K562 (cell line): Measurements from ENCODE around the gene TRMT112. TPM values are rescaled to one million over a fixed set of nuclear protein-coding genes. Genes with fewer than 3 reads are reported as not detected.

Experiments
- CTCF ChIP-seq, 3 experiments: IDR thresholded peaks in 2 of 3; conservative IDR thresholded peaks in 1 of 3; 2 replicates each; pipeline ENCODE4 v1.5.1; 2011 to 2012; ENCODE audit warnings: low read length in 3 of 3, mild to moderate bottlenecking in 3 of 3, control low read depth in 2 of 3, improper control_type of control experiment in 1 of 3, inconsistent platforms in 1 of 3, low read depth in 1 of 3, mixed read lengths in 1 of 3, moderate library complexity in 1 of 3; ENCODE audit not compliant: insufficient read depth in 2 of 3
- EP300 ChIP-seq: IDR thresholded peaks from 2 replicates; pipeline ENCODE4 v1.6.1; 2012; ENCODE audit warnings: low read length, improper control_type of control experiment
- ETV1 ChIP-seq: fragments of 450-650 bp; conservative IDR thresholded peaks from 2 replicates; pipeline ENCODE4 v1.6.1; 2016; ENCODE audit warnings: missing genetic modification characterization, control low read depth, low read depth, missing compliant biosample characterization
- FIP1L1 ChIP-seq: fragments of 200-400 bp; formaldehyde crosslinking; IDR thresholded peaks from 2 replicates; pipeline ENCODE4 v1.6.1; 2018; ENCODE audit warnings: mild to moderate bottlenecking, low read depth, low read length; ENCODE audit not compliant: poor library complexity, severe bottlenecking
- POLR2AphosphoS5 ChIP-seq: IDR thresholded peaks from 2 replicates; pipeline ENCODE4 v1.6.1; 2011; ENCODE audit warnings: mild to moderate bottlenecking, low read depth, low read length, moderate library complexity; ENCODE audit not compliant: control insufficient read depth, insufficient read depth
- SPI1 ChIP-seq: IDR thresholded peaks from 2 replicates; pipeline ENCODE4 v1.6.1; 2011; ENCODE audit warnings: low read depth, low read length, control low read depth, borderline replicate concordance
- SUPT5H ChIP-seq: fragments of 450-650 bp; IDR thresholded peaks from 2 replicates; pipeline ENCODE4 v1.6.1; 2016
- TARDBP ChIP-seq: fragments of 450-650 bp; IDR thresholded peaks from 2 replicates; pipeline ENCODE4 v1.6.1; 2016
- TFAP4 ChIP-seq: sonication (generic); formaldehyde crosslinking; IDR thresholded peaks from 2 replicates; pipeline ENCODE4 v1.8.0; 2022; ENCODE audit warnings: missing genetic modification reagents, mild to moderate bottlenecking, moderate library complexity, borderline replicate concordance
- ZNF263 ChIP-seq: sonication (generic); formaldehyde crosslinking; IDR thresholded peaks from 2 replicates; pipeline ENCODE4 v1.8.0; 2022; ENCODE audit warnings: mild to moderate bottlenecking, missing genetic modification reagents, borderline replicate concordance
- ZNF407 ChIP-seq: fragments of 450-650 bp; IDR thresholded peaks from 2 replicates; pipeline ENCODE4 v1.6.1; 2016; ENCODE audit warnings: low read depth
- polyA plus RNA-seq, 8 experiments: library from polyadenylated mRNA; depleted of rRNA in 4 of 8; stranded (reverse) in 5 of 8; unstranded in 3 of 8; fragments of >200 nt; fragmentation: Nextera tagmentation in 2 of 8; fragmentation: Illumina TruSeq in 1 of 8; extraction: Ambion mirVana in 2 of 8; extraction: Trizol in 1 of 8; gene quantifications; 2 replicates each; pipeline versions ENCODE4 v1.2.1 to v1.2.3, GENCODE V29; 2011 to 2014; ENCODE audit warnings: inconsistent platforms in 1 of 8, missing spikeins in 1 of 8
- total RNA-seq, 7 experiments: library from RNA; depleted of rRNA in 6 of 7; stranded (reverse); fragments of >200 nt in 6 of 7; fragmentation: Illumina TruSeq in 2 of 7; extraction: Trizol in 2 of 7; gene quantifications; 2 replicates each; pipeline versions ENCODE4 v1.2.1 to v1.2.3, GENCODE V29; 2011 to 2021; ENCODE audit warnings: low replicate concordance in 1 of 7
- TF ChIP-seq, protein P1 (sequence below): fragments of 250-450 bp; sonication (Bioruptor Pico); IDR thresholded peaks from 2 replicates; pipeline ENCODE4 v1.5.0; 2021

The TRMT112 gene
- total and polyA plus RNA-seq, 9 of the 15 experiments (the other 6 are each of a cell fraction or from before 2014, with no cell fraction given): 162 to 444 (median 300) TPM

GRCh38 chr11:64355078-64355940, 38.0 kb upstream of the TRMT112 start (continued):
- no peak for TF ChIP-seq ZNF407
- TF ChIP-seq TARDBP: no peak
- peak; percentile 71; the same call in 1 of the 2 replicates for TF ChIP-seq SPI1
- TF ChIP-seq FIP1L1: no peak
- TF ChIP-seq POLR2AphosphoS5: 0 out of 2 replicates have a peak, but pooled peaks have one; percentile 29
- TF ChIP-seq, protein P1, sequence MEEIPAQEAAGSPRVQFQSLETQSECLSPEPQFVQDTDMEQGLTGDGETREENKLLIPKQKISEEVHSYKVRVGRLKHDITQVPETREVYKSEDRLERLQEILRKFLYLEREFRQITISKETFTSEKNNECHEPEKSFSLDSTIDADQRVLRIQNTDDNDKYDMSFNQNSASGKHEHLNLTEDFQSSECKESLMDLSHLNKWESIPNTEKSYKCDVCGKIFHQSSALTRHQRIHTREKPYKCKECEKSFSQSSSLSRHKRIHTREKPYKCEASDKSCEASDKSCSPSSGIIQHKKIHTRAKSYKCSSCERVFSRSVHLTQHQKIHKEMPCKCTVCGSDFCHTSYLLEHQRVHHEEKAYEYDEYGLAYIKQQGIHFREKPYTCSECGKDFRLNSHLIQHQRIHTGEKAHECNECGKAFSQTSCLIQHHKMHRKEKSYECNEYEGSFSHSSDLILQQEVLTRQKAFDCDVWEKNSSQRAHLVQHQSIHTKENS (CRISPR knock-in tag): no peak
- peak; percentile 33; the same call in 1 of the 2 replicates for TF ChIP-seq EP300
- peak; percentile 67 for TF ChIP-seq ETV1 (tag)
- peak; percentile 95 to 97 (median 96) for TF ChIP-seq CTCF (IDR thresholded peaks at IDR 0.05 in 2 of 3, conservative IDR thresholded peaks at IDR 0.05 in 1 of 3; ENCODE audit: insufficient read depth in 2 of 3, low read depth in 1 of 3, low read length in 3 of 3)
- peak; percentile 88 for TF ChIP-seq TFAP4 (CRISPR knock-in tag)
- TF ChIP-seq SUPT5H: peak; percentile 36; the same call in 1 of the 2 replicates
- TF ChIP-seq ZNF263 (CRISPR knock-in tag): peak; percentile 49; the same call in 1 of the 2 replicates
